Progenitor cell of endocrine pancreas (in vitro differentiated cells): ENCODE results near the gene ZIC1. TPM values are rescaled to one million over a fixed set of nuclear protein-coding genes. Genes with fewer than 3 reads are reported as not detected.

Experiments
- DNase-seq: peaks from one replicate; pipeline ENCODE4 v3.0.0; 2021; ENCODE audit warnings: low spot score; ENCODE audit not compliant: unreplicated experiment
- H3K27ac Mint-ChIP-seq: 2 replicates; pipeline ENCODE4 v1.8.0; 2021; ENCODE audit warnings: mild to moderate bottlenecking, moderate library complexity, mixed read lengths
- H3K27me3 Mint-ChIP-seq: 2 replicates; pipeline ENCODE4 v1.8.0; 2021; ENCODE audit warnings: mixed read lengths
- H3K36me3 Mint-ChIP-seq: 2 replicates; pipeline ENCODE4 v1.8.0; 2022; ENCODE audit warnings: mixed read lengths; ENCODE audit not compliant: insufficient read depth
- H3K4me1 Mint-ChIP-seq: 2 replicates; pipeline ENCODE4 v1.8.0; 2021; ENCODE audit warnings: low read depth, mixed read lengths
- H3K4me3 Mint-ChIP-seq: 2 replicates; pipeline ENCODE4 v1.8.0; 2021; ENCODE audit warnings: low read depth, mild to moderate bottlenecking, moderate library complexity, mixed read lengths
- H3K9me3 Mint-ChIP-seq: 2 replicates; pipeline ENCODE4 v1.8.0; 2021; ENCODE audit warnings: low read depth, mixed read lengths
- total RNA-seq: library from RNA; stranded (reverse); gene quantifications from 2 replicates; pipeline ENCODE4 v1.2.1, GENCODE V29; 2021
- TF ChIP-seq, protein P1 (sequence below): fragments of 200-600 bp; sonication (generic); IDR thresholded peaks from one replicate; pipeline ENCODE4 v1.5.0; 2021; ENCODE audit warnings: antibody characterized with exemption, mild to moderate bottlenecking; ENCODE audit not compliant: unreplicated experiment

Gene ZIC1
- total RNA-seq, 1 donor from 2014 or later: 0.77 TPM

DNA sequence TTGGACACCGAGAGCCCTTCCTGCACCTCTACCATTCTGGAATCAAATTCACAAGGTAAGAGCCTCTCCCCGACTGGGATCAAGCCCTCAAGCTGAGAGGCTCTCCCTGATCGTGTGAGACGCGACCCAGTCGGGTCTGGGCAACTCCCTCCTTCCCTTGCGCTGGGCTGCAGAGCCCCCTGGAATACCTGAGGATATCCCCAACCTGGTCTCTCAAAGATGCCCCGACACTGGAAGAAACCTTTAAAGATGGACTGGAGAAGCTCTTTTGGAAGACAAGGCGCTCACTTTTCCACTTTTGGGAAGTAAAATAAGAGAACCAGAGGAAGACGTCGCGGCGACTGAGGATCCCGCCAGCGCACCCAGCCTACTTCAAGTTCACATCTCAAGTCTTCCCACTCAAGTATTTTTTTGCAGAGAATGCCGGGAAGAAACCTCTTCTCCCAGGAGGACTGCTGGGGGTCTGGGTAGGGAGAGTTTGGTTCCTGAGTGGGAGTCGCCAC lies 36.6 kb upstream of the ZIC1 start:
- H3K27me3 Mint-ChIP-seq: peaks cover 100% of the 10 kb centered on the region
- no peaks in the 10 kb centered on the region for H3K4me1 Mint-ChIP-seq

DNA sequence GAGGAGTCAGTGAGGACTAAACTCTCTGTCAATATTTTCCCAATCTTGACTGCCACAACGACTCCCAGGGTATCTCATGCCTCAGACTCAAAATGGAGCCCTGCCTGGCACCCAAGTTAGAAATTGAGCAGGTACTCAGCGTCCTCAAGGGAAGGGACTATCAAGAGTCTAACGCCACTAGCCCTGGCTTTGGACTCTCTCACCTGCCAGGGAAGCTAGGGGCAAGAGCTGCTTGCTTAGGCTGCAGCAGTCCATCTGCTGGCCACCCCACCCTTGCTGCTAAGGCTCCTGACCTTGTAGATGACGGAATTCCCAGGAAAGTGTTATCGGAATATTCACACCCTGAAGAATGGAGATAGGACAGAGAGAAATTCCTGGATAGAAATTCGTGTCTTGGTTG lies 35.9 kb upstream of the ZIC1 start:
- Mint-ChIP-seq H3K4me3 (no peak overlapping the region), H3K4me1 (no peaks in the 10 kb centered on the region), H3K9me3 (no peaks in the 10 kb centered on the region), H3K27ac (no peak overlapping the region), H3K36me3 (no peaks in the 10 kb centered on the region), H3K27me3 (peaks cover 100% of the 10 kb centered on the region)
- DNase-seq: no peak
- TF ChIP-seq, protein P1, sequence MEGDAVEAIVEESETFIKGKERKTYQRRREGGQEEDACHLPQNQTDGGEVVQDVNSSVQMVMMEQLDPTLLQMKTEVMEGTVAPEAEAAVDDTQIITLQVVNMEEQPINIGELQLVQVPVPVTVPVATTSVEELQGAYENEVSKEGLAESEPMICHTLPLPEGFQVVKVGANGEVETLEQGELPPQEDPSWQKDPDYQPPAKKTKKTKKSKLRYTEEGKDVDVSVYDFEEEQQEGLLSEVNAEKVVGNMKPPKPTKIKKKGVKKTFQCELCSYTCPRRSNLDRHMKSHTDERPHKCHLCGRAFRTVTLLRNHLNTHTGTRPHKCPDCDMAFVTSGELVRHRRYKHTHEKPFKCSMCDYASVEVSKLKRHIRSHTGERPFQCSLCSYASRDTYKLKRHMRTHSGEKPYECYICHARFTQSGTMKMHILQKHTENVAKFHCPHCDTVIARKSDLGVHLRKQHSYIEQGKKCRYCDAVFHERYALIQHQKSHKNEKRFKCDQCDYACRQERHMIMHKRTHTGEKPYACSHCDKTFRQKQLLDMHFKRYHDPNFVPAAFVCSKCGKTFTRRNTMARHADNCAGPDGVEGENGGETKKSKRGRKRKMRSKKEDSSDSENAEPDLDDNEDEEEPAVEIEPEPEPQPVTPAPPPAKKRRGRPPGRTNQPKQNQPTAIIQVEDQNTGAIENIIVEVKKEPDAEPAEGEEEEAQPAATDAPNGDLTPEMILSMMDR: no peak

More for the DNA sequence above, 36.6 kb upstream of the ZIC1 start:
- Mint-ChIP-seq H3K36me3 (no peaks in the 10 kb centered on the region), H3K27ac (no peak overlapping the region), H3K4me3 (no peak overlapping the region), H3K9me3 (no peaks in the 10 kb centered on the region)
- TF ChIP-seq, protein P1: no peak
- DNase-seq: no peak

DNA sequence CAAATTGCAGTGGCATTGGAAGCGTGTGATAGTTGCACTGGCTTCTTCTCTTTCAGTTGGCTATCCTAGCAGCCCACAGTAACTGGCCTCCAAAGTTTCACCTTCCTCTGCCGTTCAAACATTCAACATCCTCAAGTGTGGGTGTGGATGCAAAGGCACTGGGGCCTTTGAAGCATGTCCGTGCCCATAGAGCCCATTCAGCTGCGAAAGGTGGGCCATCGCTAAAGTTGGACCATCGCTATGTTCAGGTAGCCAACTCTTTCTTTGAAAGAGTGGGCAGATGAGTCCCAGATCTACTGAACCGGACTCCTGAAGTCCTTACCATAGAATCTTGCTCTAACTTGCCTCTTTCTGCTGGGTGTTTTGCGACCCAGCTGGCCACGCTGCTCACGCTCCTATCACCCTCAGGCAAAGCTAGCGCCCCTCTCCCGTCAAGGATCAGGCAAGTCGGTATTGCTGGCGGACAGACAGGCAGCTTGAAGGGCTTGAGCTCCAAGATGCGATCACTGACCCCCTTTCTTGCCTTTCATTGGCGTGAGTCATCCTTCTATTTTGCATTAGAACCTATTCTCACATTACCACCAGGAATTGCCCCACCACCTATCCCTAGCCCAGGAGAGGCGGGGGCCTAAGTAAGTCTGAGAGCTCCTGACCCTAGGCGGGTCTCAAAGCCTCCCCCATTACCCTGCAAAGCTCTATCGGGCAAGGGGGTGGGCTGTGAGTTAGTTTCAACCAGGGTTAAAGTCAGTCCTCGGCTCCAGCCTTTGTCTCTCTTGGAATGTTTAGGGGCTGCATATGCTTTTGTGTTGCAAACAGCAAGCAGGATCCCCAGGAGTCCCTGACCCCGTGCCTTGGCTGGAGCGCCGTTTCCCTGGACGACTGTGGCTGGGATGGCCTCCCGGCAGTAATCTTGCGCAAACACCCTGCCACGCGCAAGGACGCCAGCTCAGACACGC lies 31.5 kb upstream of the ZIC1 start:
- Mint-ChIP-seq H3K4me3 (no peak overlapping the region), H3K27me3 (peaks cover 99% of the 10 kb centered on the region), H3K9me3 (no peaks in the 10 kb centered on the region), H3K36me3 (no peaks in the 10 kb centered on the region), H3K27ac (no peak overlapping the region), H3K4me1 (no peaks in the 10 kb centered on the region)
- DNase-seq: no peak
- TF ChIP-seq, protein P1: no peak

DNA sequence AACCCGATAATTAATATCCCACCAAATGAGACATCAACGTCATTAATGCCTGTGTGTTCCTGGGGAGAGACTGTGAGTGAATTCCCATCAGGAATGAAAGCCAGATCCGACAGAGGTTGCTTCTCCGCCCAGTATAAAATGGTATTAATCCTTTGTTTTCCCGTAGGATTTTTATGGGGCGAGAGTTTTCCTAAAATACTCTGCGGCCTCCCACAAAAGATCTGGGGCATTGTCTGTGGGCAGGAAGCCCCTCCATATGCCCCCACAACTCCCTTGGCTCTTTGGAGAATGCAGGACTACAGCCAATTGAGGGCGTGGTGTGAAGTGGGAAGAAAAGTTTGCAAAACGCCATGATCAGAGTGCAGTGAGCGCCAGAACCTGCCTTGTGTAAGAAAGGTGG lies 29.5 kb upstream of the ZIC1 start:
- TF ChIP-seq, protein P1: no peak
- Mint-ChIP-seq H3K4me1 (no peaks in the 10 kb centered on the region), H3K36me3 (no peaks in the 10 kb centered on the region), H3K27me3 (peaks cover 99% of the 10 kb centered on the region), H3K4me3 (no peak overlapping the region), H3K27ac (no peak overlapping the region), H3K9me3 (no peaks in the 10 kb centered on the region)
- DNase-seq: no peak

DNA sequence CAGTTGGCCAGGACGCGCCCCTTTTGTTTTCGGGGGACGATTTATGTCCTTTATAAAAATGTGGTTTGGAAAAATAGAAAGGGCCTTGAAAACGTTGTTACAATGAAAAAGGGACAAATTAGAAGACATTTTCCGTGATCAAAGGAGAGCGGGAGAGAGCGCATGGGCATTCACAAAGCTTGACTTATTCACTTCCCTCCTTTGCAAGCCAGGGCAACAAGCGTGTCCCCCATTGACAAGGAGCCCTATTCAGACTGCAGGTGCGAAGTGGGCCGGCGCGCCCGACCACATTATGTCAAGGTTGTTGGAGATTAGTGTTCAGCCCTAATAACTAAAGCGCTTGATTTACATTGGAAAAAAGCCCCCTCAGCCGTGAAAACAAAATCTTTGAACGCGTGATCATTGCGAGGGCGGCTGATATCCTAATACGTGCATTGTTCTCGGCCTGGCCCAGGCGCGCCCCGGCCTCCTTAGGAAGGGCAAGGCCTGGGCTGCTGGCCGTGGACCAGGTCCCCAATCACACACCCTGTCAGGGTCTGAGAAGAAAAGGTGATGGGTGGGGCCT lies 28.7 kb upstream of the ZIC1 start:
- no peaks in the 10 kb centered on the region for H3K36me3 Mint-ChIP-seq
- no peak for DNase-seq
- no peak overlapping the region for H3K4me3 Mint-ChIP-seq

More for the DNA sequence above, 28.7 kb upstream of the ZIC1 start:
- H3K27me3 Mint-ChIP-seq: peaks cover 99% of the 10 kb centered on the region
- no peak overlapping the region for H3K27ac Mint-ChIP-seq
- no peaks in the 10 kb centered on the region for H3K9me3 Mint-ChIP-seq
- TF ChIP-seq, protein P1: no peak
- H3K4me1 Mint-ChIP-seq: no peaks in the 10 kb centered on the region
